Lung (tissue), 12 donors: Measurements from ENCODE around the gene TSEN54. TPM values are rescaled to one million over a fixed set of nuclear protein-coding genes. Genes with fewer than 3 reads are reported as not detected.
A peak's percentile ranks its signal among the peaks of the same experiment; 100 is the strongest.

Experiments
- ATAC-seq: fragments of 200-7000 bp; cut with Tn5 transposase; one replicate; pipeline ENCODE4 v1.9.1; 2020; ENCODE audit warnings: moderate number of reproducible peaks; ENCODE audit not compliant: insufficient read depth, low FRiP score
- DNase-seq, 3 donors: peaks; one replicate each; pipeline ENCODE4 v3.0.0-alpha.2; 2013 to 2017
- H3K27ac ChIP-seq, 2 donors: one replicate each; pipeline ENCODE4 v1.5.1; 2013; ENCODE audit warnings: mild to moderate bottlenecking in 2 of 2, moderate library complexity in 2 of 2, control low read depth in 1 of 2, inconsistent platforms in 1 of 2, low read depth in 1 of 2, low read length in 1 of 2
- H3K27me3 ChIP-seq, 3 donors: one replicate each; pipeline ENCODE4 v1.5.1; 2013; ENCODE audit warnings: low read length in 2 of 3; ENCODE audit not compliant: control insufficient read depth in 3 of 3, insufficient read depth in 3 of 3
- H3K36me3 ChIP-seq, 4 donors: one replicate each; pipeline ENCODE4 v1.5.1; 2013; ENCODE audit warnings: low read length in 4 of 4, mild to moderate bottlenecking in 1 of 4, moderate library complexity in 1 of 4; ENCODE audit not compliant: control insufficient read depth in 4 of 4, insufficient read depth in 4 of 4
- H3K4me1 ChIP-seq, 5 donors: one replicate each; pipeline ENCODE4 v1.5.1; 2013; ENCODE audit warnings: low read length in 5 of 5, mild to moderate bottlenecking in 2 of 5, moderate library complexity in 1 of 5; ENCODE audit not compliant: control insufficient read depth in 5 of 5, insufficient read depth in 5 of 5
- H3K4me3 ChIP-seq: one replicate; pipeline ENCODE4 v1.5.1; 2013; ENCODE audit warnings: mild to moderate bottlenecking, control low read depth, moderate library complexity
- H3K9ac ChIP-seq, 2 donors: one replicate each; pipeline ENCODE4 v1.5.1; 2013; ENCODE audit warnings: low read length in 2 of 2, control low read depth in 1 of 2; ENCODE audit not compliant: insufficient read depth in 1 of 2
- H3K9me3 ChIP-seq, 4 donors: one replicate each; pipeline ENCODE4 v1.5.1; 2013; ENCODE audit warnings: low read length in 3 of 4, mild to moderate bottlenecking in 1 of 4, moderate library complexity in 1 of 4; ENCODE audit not compliant: control insufficient read depth in 4 of 4, insufficient read depth in 3 of 4
- WGBS, 2 donors: extraction: QIAGEN DNeasy Blood & Tissue Kit; methylation state at CpG; one replicate each; pipeline ENCODE4 v1.1.7; 2013; 5-methylcytosine and 5-hydroxymethylcytosine counted together
- polyA plus RNA-seq, 2 donors: library from polyadenylated mRNA; stranded (reverse); fragments of 200-250 nt; gene quantifications; one replicate each; pipeline ENCODE4 v1.2.1, GENCODE V29; 2013
- total RNA-seq, 2 donors: library from RNA; depleted of rRNA in 1 of 2; stranded (reverse); fragments of >200 nt in 1 of 2; gene quantifications; one replicate each; pipeline ENCODE4 v1.2.1, GENCODE V29; 2014 to 2021
- TF ChIP-seq, protein P1 (sequence below): IDR thresholded peaks from 2 replicates; pipeline ENCODE4 v1.5.1; 2012; ENCODE audit warnings: mild to moderate bottlenecking; ENCODE audit errors: control extremely low read depth, extremely low read depth
- donor health status: control.
- donor health status: control.
- donor health status: Bipolar disorder and iron deficiency.
- donor health status: healthy.
- donor health status: DM: yes; HTN: yes; CAD: no.

The TSEN54 gene
- total and polyA plus RNA-seq, 4 donors = 18.4 to 36.5 (median 21.6) TPM

DNA sequence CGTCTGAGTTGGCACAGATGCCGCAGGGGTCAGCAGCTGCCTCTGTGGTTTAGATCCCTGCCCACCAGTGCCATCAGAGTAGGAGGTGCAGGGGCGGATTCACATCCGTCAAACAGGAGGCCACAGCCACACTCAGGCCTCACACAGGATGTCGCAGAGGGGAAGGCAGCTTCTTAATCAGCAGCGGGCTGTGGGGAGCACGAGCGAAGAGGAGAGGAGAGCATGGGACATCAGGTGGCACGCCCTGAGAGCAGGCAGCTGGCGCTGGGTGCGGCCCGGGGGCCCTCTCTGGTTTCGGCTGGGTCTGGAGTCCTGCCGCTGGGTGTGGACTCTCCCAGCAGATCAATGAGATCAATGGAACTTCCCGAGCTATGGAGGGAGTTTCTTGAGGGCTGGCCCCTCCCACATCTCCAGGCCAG is 18.8 kb downstream of the TSEN54 start:
- TF ChIP-seq, protein P1, sequence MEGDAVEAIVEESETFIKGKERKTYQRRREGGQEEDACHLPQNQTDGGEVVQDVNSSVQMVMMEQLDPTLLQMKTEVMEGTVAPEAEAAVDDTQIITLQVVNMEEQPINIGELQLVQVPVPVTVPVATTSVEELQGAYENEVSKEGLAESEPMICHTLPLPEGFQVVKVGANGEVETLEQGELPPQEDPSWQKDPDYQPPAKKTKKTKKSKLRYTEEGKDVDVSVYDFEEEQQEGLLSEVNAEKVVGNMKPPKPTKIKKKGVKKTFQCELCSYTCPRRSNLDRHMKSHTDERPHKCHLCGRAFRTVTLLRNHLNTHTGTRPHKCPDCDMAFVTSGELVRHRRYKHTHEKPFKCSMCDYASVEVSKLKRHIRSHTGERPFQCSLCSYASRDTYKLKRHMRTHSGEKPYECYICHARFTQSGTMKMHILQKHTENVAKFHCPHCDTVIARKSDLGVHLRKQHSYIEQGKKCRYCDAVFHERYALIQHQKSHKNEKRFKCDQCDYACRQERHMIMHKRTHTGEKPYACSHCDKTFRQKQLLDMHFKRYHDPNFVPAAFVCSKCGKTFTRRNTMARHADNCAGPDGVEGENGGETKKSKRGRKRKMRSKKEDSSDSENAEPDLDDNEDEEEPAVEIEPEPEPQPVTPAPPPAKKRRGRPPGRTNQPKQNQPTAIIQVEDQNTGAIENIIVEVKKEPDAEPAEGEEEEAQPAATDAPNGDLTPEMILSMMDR = no peak
- no peak for ATAC-seq
- no peak overlapping the region for H3K4me3 ChIP-seq
- H3K9ac ChIP-seq = no peak overlapping the region
- no peaks in the 10 kb centered on the region for H3K9me3 ChIP-seq
- peaks cover 0 to 4% (median 0%) of the 10 kb centered on the region in 5 donors for H3K4me1 ChIP-seq
- WGBS, 2 donors = 53 to 60% methylated on average over 15 of the region's 15 CpGs
- H3K27me3 ChIP-seq = no peaks in the 10 kb centered on the region
- no peak for DNase-seq
- H3K27ac ChIP-seq = peak overlapping the region in 1 of 2 donors; percentile 23
- peaks cover 0 to under 1% (median 0%) of the 10 kb centered on the region in 4 donors for H3K36me3 ChIP-seq

DNA sequence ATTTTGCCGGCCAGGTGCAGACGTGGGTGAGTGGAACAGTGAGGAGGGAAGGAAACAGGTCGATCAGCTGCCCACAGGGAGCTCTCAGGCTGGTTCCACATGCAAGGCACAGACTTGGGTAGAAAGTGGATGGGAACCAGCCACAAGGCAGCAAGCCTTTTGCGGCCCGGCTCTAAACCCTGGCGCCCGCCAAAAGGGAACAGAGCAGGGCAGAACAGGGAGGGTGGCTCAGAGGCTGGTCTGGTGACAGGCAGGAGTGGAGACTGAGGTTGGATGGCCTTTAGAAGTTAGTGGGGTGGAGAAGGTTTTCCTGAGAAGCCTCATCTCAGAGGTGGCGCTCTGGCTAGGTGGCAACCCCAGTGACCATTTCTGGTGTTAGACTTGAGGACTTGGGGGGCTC is 19.5 kb downstream of the TSEN54 start:
- Histone ChIP-seq H3K36me3 (no peaks in the 10 kb centered on the region), H3K27me3 (no peaks in the 10 kb centered on the region), H3K27ac (peak overlapping the region in 1 of 2 donors; percentile 23), H3K4me1 (peaks cover 0 to 4% (median 0%) of the 10 kb centered on the region in 5 donors), H3K9ac (no peak overlapping the region), H3K9me3 (no peaks in the 10 kb centered on the region), H3K4me3 (no peak overlapping the region)
- no peak for DNase-seq
- 84 to 85% methylated on average over 8 of the region's 8 CpGs for WGBS, 2 donors
- ATAC-seq = no peak
- TF ChIP-seq, protein P1 = no peak

DNA sequence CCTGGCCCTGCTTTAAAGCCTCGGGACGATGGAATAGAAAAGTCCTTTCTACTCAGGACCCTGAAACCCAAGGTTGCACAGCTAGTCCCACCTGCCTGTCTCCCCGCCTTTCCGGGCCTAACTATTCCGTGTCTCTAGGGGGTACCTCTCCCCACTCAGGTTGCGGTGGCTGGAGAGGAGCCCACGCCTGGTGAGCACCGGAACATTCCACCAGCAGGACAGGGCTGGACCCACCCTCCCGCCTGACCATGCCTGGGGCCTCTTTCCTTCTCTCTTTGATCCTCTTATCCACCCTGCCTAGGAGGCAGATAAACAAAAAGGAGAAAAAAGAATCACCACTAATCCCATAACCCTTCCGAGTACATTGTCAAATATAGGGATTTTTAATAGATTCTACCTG is 20.0 kb downstream of the TSEN54 start:
- WGBS, 2 donors = 70 to 82% methylated on average over 10 of the region's 10 CpGs
- ATAC-seq (no peak), DNase-seq (no peak)
- TF ChIP-seq, protein P1 = no peak
- peaks cover 0 to 2% (median 0%) of the 10 kb centered on the region in 5 donors for H3K4me1 ChIP-seq
- H3K27ac ChIP-seq = peak overlapping the region in 1 of 2 donors; percentile 34
- H3K9ac ChIP-seq = no peak overlapping the region
- no peak overlapping the region for H3K4me3 ChIP-seq
- H3K36me3 ChIP-seq = no peaks in the 10 kb centered on the region
- H3K9me3 ChIP-seq = no peaks in the 10 kb centered on the region
- no peaks in the 10 kb centered on the region for H3K27me3 ChIP-seq
